HepG2 (cell line): ENCODE measurements around the gene HLF. TPM values are rescaled to one million over a fixed set of nuclear protein-coding genes. Genes with fewer than 3 reads are reported as not detected.

ENCODE experiments used
- ATF4 ChIP-seq, 2 experiments: fragments of 450-650 bp in 1 of 2; sonication (generic) in 1 of 2; formaldehyde crosslinking; IDR thresholded peaks; 2 replicates each; pipeline versions ENCODE4 v1.5.0 to v1.8.0; 2020 to 2022; ENCODE audit warnings: mild to moderate bottlenecking in 1 of 2, missing genetic modification reagents in 1 of 2
- BCL6 ChIP-seq: IDR thresholded peaks from 2 replicates; pipeline ENCODE4 v1.6.1; 2016; ENCODE audit warnings: missing genetic modification reagents, missing compliant biosample characterization
- HHEX ChIP-seq: IDR thresholded peaks from 2 replicates; pipeline ENCODE4 v1.6.1; 2016; ENCODE audit warnings: control low read depth
- HMGA1 ChIP-seq: sonication (generic); formaldehyde crosslinking; conservative IDR thresholded peaks from 2 replicates; pipeline ENCODE4 v1.4.0; 2020; ENCODE audit warnings: missing genetic modification reagents
- HOXA5 ChIP-seq: sonication (generic); formaldehyde crosslinking; IDR thresholded peaks from 2 replicates; pipeline ENCODE4 v1.4.0; 2020; ENCODE audit warnings: missing genetic modification reagents
- MAF1 ChIP-seq: sonication (generic); formaldehyde crosslinking; IDR thresholded peaks from 2 replicates; pipeline ENCODE4 v1.5.0; 2020; ENCODE audit warnings: missing genetic modification reagents, borderline replicate concordance
- MAFG ChIP-seq: sonication (generic); formaldehyde crosslinking; IDR thresholded peaks from 2 replicates; pipeline ENCODE4 v1.5.1; 2020; ENCODE audit warnings: mild to moderate bottlenecking, missing genetic modification reagents
- MTERF4 ChIP-seq: sonication (generic); formaldehyde crosslinking; IDR thresholded peaks from 2 replicates; pipeline ENCODE4 v1.8.0; 2023; ENCODE audit warnings: mild to moderate bottlenecking, missing genetic modification reagents
- PBX2 ChIP-seq: IDR thresholded peaks from 2 replicates; pipeline ENCODE4 v1.6.1; 2016; ENCODE audit warnings: control low read depth
- PPARG ChIP-seq: conservative IDR thresholded peaks from 2 replicates; pipeline ENCODE4 v1.6.1; 2016; ENCODE audit warnings: missing biosample characterization, missing genetic modification reagents
- RBAK ChIP-seq: sonication (generic); formaldehyde crosslinking; IDR thresholded peaks from 2 replicates; pipeline ENCODE4 v1.5.1; 2020; ENCODE audit warnings: mild to moderate bottlenecking, missing genetic modification reagents
- SALL1 ChIP-seq: sonication (generic); formaldehyde crosslinking; IDR thresholded peaks from 2 replicates; pipeline ENCODE4 v1.8.0; 2022; ENCODE audit warnings: mild to moderate bottlenecking, missing genetic modification reagents
- SIN3B ChIP-seq: fragments of 150-350 bp; IDR thresholded peaks from 2 replicates; pipeline ENCODE4 v1.6.1; 2014; ENCODE audit warnings: low read length
- SNAPC2 ChIP-seq: sonication (generic); formaldehyde crosslinking; IDR thresholded peaks from 2 replicates; pipeline ENCODE4 v1.8.1; 2022; ENCODE audit warnings: mild to moderate bottlenecking, missing genetic modification reagents
- SRSF9 ChIP-seq: fragments of 200-400 bp; formaldehyde crosslinking; IDR thresholded peaks from 2 replicates; pipeline ENCODE4 v1.6.1; 2018; ENCODE audit warnings: borderline replicate concordance, mild to moderate bottlenecking, low read depth, low read length; ENCODE audit not compliant: insufficient read depth, poor library complexity, severe bottlenecking
- SRY ChIP-seq: sonication (generic); formaldehyde crosslinking; IDR thresholded peaks from 2 replicates; pipeline ENCODE4 v1.8.0; 2022; ENCODE audit warnings: mild to moderate bottlenecking, missing genetic modification reagents
- TBL1XR1 ChIP-seq: fragments of 150-350 bp; IDR thresholded peaks from 2 replicates; pipeline ENCODE4 v1.6.1; 2014; ENCODE audit warnings: borderline replicate concordance, low read length; ENCODE audit not compliant: partially characterized antibody
- THRA ChIP-seq: sonication (generic); formaldehyde crosslinking; IDR thresholded peaks from 2 replicates; pipeline ENCODE4 v1.4.0; 2020; ENCODE audit warnings: missing genetic modification reagents, borderline replicate concordance
- ZFP36 ChIP-seq: fragments of 150-350 bp; IDR thresholded peaks from 2 replicates; pipeline ENCODE4 v1.6.1; 2018; ENCODE audit warnings: borderline replicate concordance, low read length, low read depth; ENCODE audit not compliant: partially characterized antibody
- ZFP36L2 ChIP-seq: sonication (generic); formaldehyde crosslinking; IDR thresholded peaks from 2 replicates; pipeline ENCODE4 v1.4.0; 2020; ENCODE audit warnings: missing genetic modification reagents
- ZNF44 ChIP-seq: sonication (generic); formaldehyde crosslinking; IDR thresholded peaks from 2 replicates; pipeline ENCODE4 v1.5.1; 2020; ENCODE audit warnings: mild to moderate bottlenecking, missing genetic modification reagents
- ZNF501 ChIP-seq: sonication (generic); formaldehyde crosslinking; IDR thresholded peaks from 2 replicates; pipeline ENCODE4 v1.5.1; 2020; ENCODE audit warnings: mild to moderate bottlenecking, moderate library complexity, missing genetic modification reagents
- ZNF503 ChIP-seq: sonication (generic); formaldehyde crosslinking; IDR thresholded peaks from 2 replicates; pipeline ENCODE4 v1.4.0; 2020; ENCODE audit warnings: missing genetic modification reagents
- ZNF547 ChIP-seq: sonication (generic); formaldehyde crosslinking; IDR thresholded peaks from 2 replicates; pipeline ENCODE4 v1.5.1; 2020; ENCODE audit warnings: mild to moderate bottlenecking, missing genetic modification reagents
- polyA plus RNA-seq, 8 experiments: library from polyadenylated mRNA; depleted of rRNA in 3 of 8; stranded (reverse) in 7 of 8; unstranded in 1 of 8; fragments of >200 nt; fragmentation: Illumina TruSeq in 4 of 8; extraction: Trizol in 4 of 8; gene quantifications; 2 replicates each; pipeline versions ENCODE4 v1.2.1 to v1.2.3, GENCODE V29; 2011 to 2016; ENCODE audit warnings: low read depth in 4 of 8, missing spikeins in 1 of 8, mixed read lengths in 1 of 8; ENCODE audit not compliant: insufficient read depth in 1 of 8
- total RNA-seq, 5 experiments: library from RNA; depleted of rRNA; stranded (reverse); fragments of >200 nt; fragmentation: Illumina TruSeq; extraction: Trizol; gene quantifications; 2 replicates each; pipeline ENCODE4 v1.2.3, GENCODE V29; 2016; ENCODE audit warnings: low read depth in 1 of 5

Gene HLF
- total and polyA plus RNA-seq, 2 of the 13 experiments (the other 11 are each of a cell fraction or from before 2014, with no cell fraction given), result 202 to 346 TPM

GRCh38 chr17:55286681-55287589, 22.2 kb downstream of the HLF start (continued):
- peak; percentile 93 for TF ChIP-seq PPARG
- peak; percentile 93 for TF ChIP-seq HOXA5
- TF ChIP-seq HHEX (CRISPR knock-in tag), result peak; percentile 82
- TF ChIP-seq MTERF4 (CRISPR knock-in tag), result 0 out of 2 replicates have a peak, but pooled peaks have one; percentile 61
- TF ChIP-seq THRA (CRISPR knock-in tag), result peak; percentile 100
- peak; percentile 34; the same call in 1 of the 2 replicates for TF ChIP-seq ZNF547 (CRISPR knock-in tag)
- peak; percentile 98 for TF ChIP-seq BCL6
- TF ChIP-seq SRSF9, result no peak
- no peak for TF ChIP-seq SIN3B
- TF ChIP-seq ATF4 (CRISPR knock-in tag; IDR thresholded peaks at IDR 0.05), result peak; percentile 69 to 97; a peak in 3 of 4 replicates
- no peak for TF ChIP-seq PBX2 (CRISPR knock-in tag)
- no peak for TF ChIP-seq ZNF501 (CRISPR knock-in tag)
- TF ChIP-seq SNAPC2, result peak; percentile 95
- no peak for TF ChIP-seq SRY (CRISPR knock-in tag)
- peak; percentile 10 for TF ChIP-seq ZFP36
- TF ChIP-seq RBAK, result peak; percentile 52; the same call in 1 of the 2 replicates
- no peak for TF ChIP-seq HMGA1 (CRISPR knock-in tag)
- TF ChIP-seq SALL1 (CRISPR knock-in tag), result peak; percentile 78
- TF ChIP-seq ZNF44 (CRISPR knock-in tag), result no peak
- TF ChIP-seq ZFP36L2 (CRISPR knock-in tag), result no peak
- TF ChIP-seq TBL1XR1, result peak; percentile 50
- peak; percentile 39; the same call in 1 of the 2 replicates for TF ChIP-seq MAF1
- TF ChIP-seq ZNF503, result peak; percentile 98
- TF ChIP-seq MAFG (CRISPR knock-in tag), result no peak
